Activated CD4-positive, alpha-beta memory T cell treated with anti-CD3 and anti-CD28 coated beads for 36 hours (primary cell): ENCODE data around the gene KIF18A. TPM values are rescaled to one million over a fixed set of nuclear protein-coding genes. Genes with fewer than 3 reads are reported as not detected.

Experiments
- CTCF ChIA-PET: fragments of 350-600 bp; sonication (Branson Sonifier 250); formaldehyde crosslinking; loops from one replicate; lab custom pipeline; 2021; ENCODE audit warnings: antibody characterized with exemption, inconsistent platforms; lab: Charles Lee
- POLR2A ChIA-PET: fragments of 350-600 bp; sonication (Branson Sonifier 250); formaldehyde crosslinking; loops from one replicate; lab custom pipeline; 2021; ENCODE audit warnings: antibody characterized with exemption; lab: Charles Lee
- DNase-seq: peaks from one replicate; pipeline ENCODE4 v3.0.0-alpha.2; 2020
- H3K27ac Mint-ChIP-seq: one replicate; pipeline ENCODE4 v1.8.0; 2021; ENCODE audit warnings: mixed read lengths
- H3K27me3 Mint-ChIP-seq: one replicate; pipeline ENCODE4 v1.8.0; 2021; ENCODE audit warnings: mixed read lengths
- H3K36me3 Mint-ChIP-seq: one replicate; pipeline ENCODE4 v1.8.0; 2021; ENCODE audit warnings: mixed read lengths
- H3K4me1 Mint-ChIP-seq: one replicate; pipeline ENCODE4 v1.8.0; 2021; ENCODE audit warnings: low read depth, mixed read lengths
- H3K4me3 Mint-ChIP-seq: one replicate; pipeline ENCODE4 v1.8.0; 2021; ENCODE audit warnings: mild to moderate bottlenecking, mixed read lengths
- H3K9me3 Mint-ChIP-seq: one replicate; pipeline ENCODE4 v1.8.0; 2021; ENCODE audit warnings: mixed read lengths
- intact Hi-C: fragments of 100-400 bp; cut with micrococcal nuclease; formaldehyde crosslinking; loops from one replicate; pipeline ENCODE4 v1.15.1; 2023
- microRNA-seq: library from miRNA; unstranded; fragments of <30 nt; microRNA quantifications from one replicate; pipeline ENCODE4 v1.2.0, GENCODE V29; 2022; ENCODE audit warnings: borderline number of aligned reads, borderline microRNAs expressed, borderline replicate concordance
- total RNA-seq, 2 experiments: library from RNA; stranded (reverse); gene quantifications; one replicate each; pipeline ENCODE4 v1.2.3, GENCODE V29; 2021

KIF18A gene
- total RNA-seq, 2 experiments from 2014 or later = 26.4 to 27.3 TPM

GRCh38 chr11:27972522-27973170 lies 135.3 kb downstream of the KIF18A start:
- intact Hi-C loops = no loop called here
- CTCF ChIA-PET = no interaction called here
- Mint-ChIP-seq H3K27me3 (no peaks in the 10 kb centered on the region), H3K9me3 (no peaks in the 10 kb centered on the region), H3K4me3 (no peak overlapping the region), H3K36me3 (no peaks in the 10 kb centered on the region), H3K27ac (no peak overlapping the region), H3K4me1 (no peaks in the 10 kb centered on the region)
- DNase-seq = no peak
- POLR2A ChIA-PET = no interaction called here

- ChIA-PET POLR2A (no interaction called here), CTCF (no interaction called here)
- Mint-ChIP-seq H3K27ac (no peak overlapping the region), H3K36me3 (no peaks in the 10 kb centered on the region), H3K4me3 (no peak overlapping the region), H3K9me3 (no peaks in the 10 kb centered on the region), H3K4me1 (no peaks in the 10 kb centered on the region), H3K27me3 (no peaks in the 10 kb centered on the region)
- no peak for DNase-seq
- intact Hi-C loops = no loop called here
These were observed 136.8 kb downstream of the KIF18A start for GRCh38 chr11:27971171-27971570.

Small RNAs within 50 kb of the gene (microRNA-seq; reads per million reads assigned to microRNA genes)
- gene MIR610 = not detected

Other genes starting within 250 kb of the KIF18A start
- 10 to 100 TPM; 18.0 to 19.7 TPM for gene METTL15, start 232 bp upstream of the KIF18A start, total RNA-seq